Spleen (tissue), 7 donors: ENCODE data around the gene SEMA3F.

ENCODE experiments used
- CTCF ChIP-seq, 11 experiments: fragments of 200-600 bp in 7 of 11; fragments of 450-650 bp in 4 of 11; sonication (generic) in 4 of 11; IDR thresholded peaks in 8 of 11; conservative IDR thresholded peaks in 3 of 11; 1 replicate in 7 of 11; 2 replicates in 4 of 11; pipeline versions ENCODE4 v1.4.0 to v1.8.0; 2016 to 2021; ENCODE audit warnings: antibody characterized with exemption in 11 of 11, inconsistent platforms in 4 of 11, mild to moderate bottlenecking in 1 of 11
- POLR2A ChIP-seq, 3 donors: fragments of 450-650 bp; IDR thresholded peaks; one replicate each; pipeline ENCODE4 v1.5.1; 2017; ENCODE audit warnings: antibody characterized with exemption in 3 of 3, mild to moderate bottlenecking in 1 of 3
- POLR2AphosphoS5 ChIP-seq, 3 donors: sonication (generic); formaldehyde crosslinking; IDR thresholded peaks; one replicate each; pipeline ENCODE4 v1.5.1; 2017; ENCODE audit warnings: antibody characterized with exemption in 3 of 3
- donor health status: DM: no; HTN: no; CAD: no; lungs with moderate emphysema.
- donor health status: DM: no; HTN: no; CAD: no.
- donor health status: DM: no; HTN: no; CAD: no.

- TF ChIP-seq CTCF (IDR thresholded peaks at IDR 0.05 in 8 of 11, conservative IDR thresholded peaks at IDR 0.05 in 3 of 11) (no peak), POLR2A (IDR thresholded peaks at IDR 0.05) (no peak), POLR2AphosphoS5 (IDR thresholded peaks at IDR 0.05) (no peak)
These were observed 63.3 kb downstream of the SEMA3F start for GRCh38 chr3:50218448-50218847.
